KMS-11 (cell line): Measurements from ENCODE around the gene KLB.

ENCODE experiments used
- H2AFZ ChIP-seq: fragments of 200-600 bp; sonication (generic); 2 replicates; pipeline ENCODE4 v1.6.1; 2016; ENCODE audit warnings: antibody characterized with exemption, mixed run types, low read depth
- H3K27ac ChIP-seq: fragments of 200-600 bp; sonication (generic); 2 replicates; pipeline ENCODE4 v1.6.1; 2016; ENCODE audit warnings: mild to moderate bottlenecking, mixed run types
- H3K27me3 ChIP-seq: fragments of 200-600 bp; sonication (generic); 2 replicates; pipeline ENCODE4 v1.6.1; 2017; ENCODE audit warnings: mild to moderate bottlenecking, low read depth, mixed run types, moderate library complexity; ENCODE audit not compliant: insufficient read depth
- H3K36me3 ChIP-seq: fragments of 200-600 bp; sonication (generic); 2 replicates; pipeline ENCODE4 v1.6.1; 2017; ENCODE audit warnings: mild to moderate bottlenecking, mixed run types; ENCODE audit not compliant: insufficient read depth
- H3K4me1 ChIP-seq: fragments of 200-600 bp; sonication (generic); 2 replicates; pipeline ENCODE4 v1.6.1; 2016; ENCODE audit warnings: mild to moderate bottlenecking, low read depth, mixed run types; ENCODE audit not compliant: poor library complexity, severe bottlenecking
- H3K4me2 ChIP-seq: fragments of 200-600 bp; sonication (generic); 2 replicates; pipeline ENCODE4 v1.7.0; 2016; ENCODE audit warnings: mild to moderate bottlenecking, mixed run types
- H3K4me3 ChIP-seq: fragments of 200-600 bp; sonication (generic); IDR thresholded peaks from 2 replicates; pipeline ENCODE4 v1.6.1; 2017; ENCODE audit warnings: low read depth, low read length, mixed read lengths; ENCODE audit not compliant: insufficient read depth
- H3K79me2 ChIP-seq: fragments of 200-600 bp; sonication (generic); 2 replicates; pipeline ENCODE4 v1.6.1; 2016; ENCODE audit warnings: low read depth, mixed run types; ENCODE audit not compliant: insufficient read depth
- H3K9ac ChIP-seq: fragments of 200-600 bp; sonication (generic); 2 replicates; pipeline ENCODE4 v1.6.1; 2016; ENCODE audit warnings: mild to moderate bottlenecking, mixed run types
- H4K20me1 ChIP-seq: fragments of 200-600 bp; sonication (generic); 2 replicates; pipeline ENCODE4 v1.6.1; 2016; ENCODE audit warnings: mild to moderate bottlenecking, mixed run types; ENCODE audit not compliant: insufficient read depth
- TF ChIP-seq, protein P1 (sequence below): fragments of 200-600 bp; sonication (generic); conservative IDR thresholded peaks from 2 replicates; pipeline ENCODE4 v1.6.1; 2017; ENCODE audit warnings: low read depth, mild to moderate bottlenecking, antibody characterized with exemption, low read length, moderate library complexity, mixed read lengths

KLB gene

DNA sequence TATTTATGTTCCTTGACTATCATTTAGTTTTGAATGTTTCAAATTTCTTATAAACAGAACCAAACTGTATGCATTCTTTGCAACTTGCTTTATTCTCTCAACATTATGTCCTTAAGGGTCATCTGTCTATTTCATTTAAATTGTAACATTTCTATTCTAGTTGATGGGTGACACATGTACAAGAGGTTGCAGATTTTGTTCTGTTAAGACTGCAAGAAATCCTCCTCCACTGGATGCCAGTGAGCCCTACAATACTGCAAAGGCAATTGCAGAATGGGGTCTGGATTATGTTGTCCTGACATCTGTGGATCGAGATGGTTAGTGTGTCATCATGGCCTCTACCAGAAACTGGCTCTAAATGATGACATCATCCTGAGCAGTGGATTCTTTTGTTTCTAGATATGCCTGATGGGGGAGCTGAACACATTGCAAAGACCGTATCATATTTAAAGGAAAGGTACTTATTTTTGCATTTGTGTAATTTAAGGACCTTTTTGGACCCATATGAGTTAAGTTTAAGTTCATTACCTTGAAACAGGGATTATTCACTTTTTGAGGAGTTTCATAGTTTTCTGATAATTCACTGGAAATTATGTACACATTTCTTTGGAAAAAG, 58.3 kb downstream of the KLB start:
- H3K4me2 ChIP-seq = no peak overlapping the region
- no peak overlapping the region for H3K4me3 ChIP-seq
- no peak overlapping the region for H3K9ac ChIP-seq
- H2AFZ ChIP-seq = no peak overlapping the region
- no peaks in the 10 kb centered on the region for H3K36me3 ChIP-seq
- H3K27me3 ChIP-seq = no peaks in the 10 kb centered on the region
- H3K79me2 ChIP-seq = no peaks in the 10 kb centered on the region; the same call in 1 of the 2 replicates
- TF ChIP-seq, protein P1, sequence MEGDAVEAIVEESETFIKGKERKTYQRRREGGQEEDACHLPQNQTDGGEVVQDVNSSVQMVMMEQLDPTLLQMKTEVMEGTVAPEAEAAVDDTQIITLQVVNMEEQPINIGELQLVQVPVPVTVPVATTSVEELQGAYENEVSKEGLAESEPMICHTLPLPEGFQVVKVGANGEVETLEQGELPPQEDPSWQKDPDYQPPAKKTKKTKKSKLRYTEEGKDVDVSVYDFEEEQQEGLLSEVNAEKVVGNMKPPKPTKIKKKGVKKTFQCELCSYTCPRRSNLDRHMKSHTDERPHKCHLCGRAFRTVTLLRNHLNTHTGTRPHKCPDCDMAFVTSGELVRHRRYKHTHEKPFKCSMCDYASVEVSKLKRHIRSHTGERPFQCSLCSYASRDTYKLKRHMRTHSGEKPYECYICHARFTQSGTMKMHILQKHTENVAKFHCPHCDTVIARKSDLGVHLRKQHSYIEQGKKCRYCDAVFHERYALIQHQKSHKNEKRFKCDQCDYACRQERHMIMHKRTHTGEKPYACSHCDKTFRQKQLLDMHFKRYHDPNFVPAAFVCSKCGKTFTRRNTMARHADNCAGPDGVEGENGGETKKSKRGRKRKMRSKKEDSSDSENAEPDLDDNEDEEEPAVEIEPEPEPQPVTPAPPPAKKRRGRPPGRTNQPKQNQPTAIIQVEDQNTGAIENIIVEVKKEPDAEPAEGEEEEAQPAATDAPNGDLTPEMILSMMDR = no peak
- no peak overlapping the region for H3K27ac ChIP-seq
- H3K4me1 ChIP-seq = peaks cover 16% of the 10 kb centered on the region
- H4K20me1 ChIP-seq = no peaks in the 10 kb centered on the region

DNA sequence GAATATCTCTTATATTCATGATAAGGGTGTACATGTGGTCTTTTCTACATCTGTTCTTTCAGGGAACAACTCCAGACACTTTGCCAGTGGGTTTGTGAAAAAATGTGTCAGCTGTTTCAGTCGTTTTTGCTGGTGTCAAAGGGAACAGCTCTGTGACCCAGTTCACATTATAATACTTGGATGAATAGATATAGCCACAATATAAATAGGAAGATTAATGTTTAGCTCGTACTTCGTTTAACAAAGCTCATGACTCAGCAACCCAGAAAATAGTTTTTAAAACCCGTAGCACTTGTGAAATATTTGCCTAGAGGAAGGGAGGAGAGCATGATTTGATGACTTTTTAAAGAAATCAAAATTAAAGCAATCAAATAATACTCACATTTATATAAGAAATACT, 60.0 kb downstream of the KLB start:
- Histone ChIP-seq H3K4me2 (no peak overlapping the region), H2AFZ (no peak overlapping the region), H3K27me3 (no peaks in the 10 kb centered on the region), H3K27ac (no peak overlapping the region), H3K4me1 (peaks cover 13% of the 10 kb centered on the region), H3K79me2 (no peaks in the 10 kb centered on the region), H4K20me1 (no peaks in the 10 kb centered on the region), H3K9ac (no peak overlapping the region), H3K36me3 (no peaks in the 10 kb centered on the region), H3K4me3 (no peak overlapping the region)
- TF ChIP-seq, protein P1 = no peak

DNA sequence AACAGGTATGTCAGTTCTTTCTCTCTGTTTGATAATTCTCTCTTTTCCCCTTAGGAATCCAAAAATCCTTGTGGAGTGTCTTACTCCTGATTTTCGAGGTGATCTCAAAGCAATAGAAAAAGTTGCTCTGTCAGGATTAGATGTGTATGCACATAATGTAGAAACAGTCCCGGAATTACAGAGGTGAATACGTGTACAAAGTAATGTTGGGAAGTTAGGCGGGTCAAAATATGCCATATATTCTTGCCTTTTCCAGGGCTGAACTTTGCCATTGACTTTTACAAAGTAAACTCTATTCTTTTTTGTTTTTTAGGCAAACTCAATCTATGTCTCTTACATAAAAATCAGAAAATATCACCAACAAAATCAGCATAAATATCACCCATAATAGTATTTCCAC, 60.7 kb downstream of the KLB start:
- Histone ChIP-seq H2AFZ (no peak overlapping the region), H3K27ac (no peak overlapping the region), H3K36me3 (no peaks in the 10 kb centered on the region), H3K4me1 (peaks cover 13% of the 10 kb centered on the region), H3K79me2 (no peaks in the 10 kb centered on the region), H3K9ac (no peak overlapping the region), H3K27me3 (no peaks in the 10 kb centered on the region), H4K20me1 (no peaks in the 10 kb centered on the region), H3K4me3 (no peak overlapping the region), H3K4me2 (no peak overlapping the region)
- TF ChIP-seq, protein P1 = no peak

DNA sequence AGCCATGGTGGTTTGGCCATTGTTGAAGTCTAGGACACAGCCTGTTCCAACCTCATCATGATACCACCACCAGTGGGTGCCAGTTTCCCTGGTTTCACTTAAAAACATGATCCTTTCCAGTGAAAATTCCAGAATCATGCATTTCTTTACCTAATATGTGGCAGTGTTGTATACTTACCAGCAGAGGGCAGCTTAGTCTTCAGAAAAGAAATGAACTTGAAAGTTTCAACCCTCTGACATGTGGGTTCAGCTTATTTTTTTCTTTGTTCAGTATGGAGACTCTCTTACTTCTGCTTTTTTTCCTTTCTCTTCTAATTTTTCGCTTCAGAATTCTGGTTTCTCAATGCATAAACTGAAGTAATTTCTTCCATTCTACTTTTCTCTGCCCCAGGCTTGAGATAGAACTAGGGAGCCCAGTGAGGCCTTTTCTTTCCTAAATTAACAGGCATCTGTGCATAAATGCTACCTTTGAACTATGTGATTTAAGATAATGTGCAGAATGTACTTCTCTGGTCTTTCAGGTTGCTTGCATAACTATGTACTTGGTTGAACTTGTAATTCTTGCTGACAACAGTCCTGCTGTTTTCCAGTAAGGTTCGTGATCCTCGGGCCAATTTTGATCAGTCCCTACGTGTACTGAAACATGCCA, 62.8 kb downstream of the KLB start:
- Histone ChIP-seq H3K36me3 (no peaks in the 10 kb centered on the region), H3K4me3 (no peak overlapping the region), H3K9ac (no peak overlapping the region), H3K4me2 (peak overlapping the region; percentile 29; the same call in 1 of the 2 replicates), H3K79me2 (no peaks in the 10 kb centered on the region), H3K27ac (peak overlapping the region; percentile 18; the same call in 1 of the 2 replicates), H3K4me1 (peaks cover 13% of the 10 kb centered on the region), H3K27me3 (no peaks in the 10 kb centered on the region), H2AFZ (peak overlapping the region; percentile 35; the same call in 1 of the 2 replicates), H4K20me1 (no peaks in the 10 kb centered on the region)
- TF ChIP-seq, protein P1 = peak; percentile 82
